Fibroblast of upper back skin (primary cell): ENCODE data around the gene ANKUB1.
A peak's percentile ranks its signal among the peaks of the same experiment; 100 is the strongest.

Experiments
- DNase-seq: peaks from one replicate; pipeline ENCODE4 v3.0.0-alpha.2; 2013

The ANKUB1 gene

DNA sequence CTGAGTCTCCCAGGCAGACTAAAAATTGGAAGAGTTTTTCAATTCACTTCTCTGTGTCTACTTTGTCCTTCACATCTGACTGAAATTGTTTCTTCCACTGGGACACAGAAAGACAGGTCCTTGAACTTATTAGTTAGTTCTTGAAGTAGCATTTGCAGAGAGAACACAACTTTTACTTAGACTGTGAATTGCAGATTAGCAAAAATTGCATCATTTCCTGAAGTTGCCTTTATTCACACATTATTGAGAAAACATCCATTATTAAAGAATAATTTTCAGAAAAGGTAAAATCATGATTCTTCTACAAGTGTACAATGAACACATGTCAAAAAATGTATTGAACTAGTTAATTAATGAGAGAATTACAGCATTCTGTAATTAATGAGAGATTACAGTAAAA is 38.6 kb downstream of the ANKUB1 start:
- no peak for DNase-seq

DNA sequence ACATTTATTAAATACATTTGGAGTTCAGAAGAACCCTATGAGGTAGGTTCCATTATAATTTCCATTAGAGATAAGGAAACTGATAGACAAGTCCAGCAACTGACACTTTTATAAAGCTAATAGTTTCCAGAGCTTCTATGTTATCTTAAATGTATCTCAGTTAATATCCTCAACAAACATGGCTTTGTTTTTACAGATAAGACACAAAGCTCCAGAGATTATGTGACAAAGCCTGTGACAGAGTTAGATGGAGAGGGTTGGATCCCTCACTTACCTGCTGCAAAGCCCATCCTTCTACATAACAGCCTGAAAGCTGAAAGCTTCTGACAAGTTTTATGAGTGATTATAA is 39.6 kb downstream of the ANKUB1 start:
- no peak for DNase-seq

DNA sequence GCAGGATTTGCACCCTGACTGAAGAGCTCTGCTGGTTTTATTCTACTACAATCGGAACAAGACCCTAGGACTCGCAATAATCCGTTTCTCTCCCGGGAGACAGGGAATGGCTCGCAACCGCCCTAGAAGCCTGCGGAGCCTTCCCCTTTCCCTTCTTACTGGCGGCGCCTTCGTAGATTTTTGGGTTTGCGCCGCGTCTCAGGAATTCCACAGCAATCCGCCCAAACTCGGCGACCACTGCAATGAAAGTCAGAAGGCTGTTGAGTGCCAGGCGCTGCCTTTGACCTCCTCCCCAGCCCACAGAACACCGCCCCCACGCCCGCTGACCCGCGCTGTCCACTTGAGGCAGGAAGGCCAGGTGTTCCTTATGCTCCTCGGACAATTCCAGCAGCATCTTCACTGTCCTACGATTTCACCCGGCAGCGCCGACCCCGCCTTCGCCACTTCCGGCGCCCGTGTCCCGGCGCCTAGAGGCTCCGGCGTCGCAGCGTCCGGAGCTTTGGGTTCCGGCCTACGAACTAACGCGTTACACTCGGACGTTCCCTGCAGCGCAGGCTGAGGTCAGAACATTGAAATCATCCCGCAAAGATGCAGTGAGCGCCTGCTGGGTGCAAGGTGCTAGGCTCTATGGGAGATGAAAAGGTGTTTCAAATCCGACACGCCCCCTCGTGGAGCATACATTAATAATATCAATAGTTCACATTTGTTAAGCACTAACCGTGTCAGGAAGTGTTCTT is 40.1 kb downstream of the ANKUB1 start, which contains the start of gene COMMD2:
TSS of gene COMMD2 (minus strand) at position 439 of the 737 bp plus-strand sequence. CDS start at position 394, 45 bp downstream.
- DNase-seq = peak; percentile 85

DNA sequence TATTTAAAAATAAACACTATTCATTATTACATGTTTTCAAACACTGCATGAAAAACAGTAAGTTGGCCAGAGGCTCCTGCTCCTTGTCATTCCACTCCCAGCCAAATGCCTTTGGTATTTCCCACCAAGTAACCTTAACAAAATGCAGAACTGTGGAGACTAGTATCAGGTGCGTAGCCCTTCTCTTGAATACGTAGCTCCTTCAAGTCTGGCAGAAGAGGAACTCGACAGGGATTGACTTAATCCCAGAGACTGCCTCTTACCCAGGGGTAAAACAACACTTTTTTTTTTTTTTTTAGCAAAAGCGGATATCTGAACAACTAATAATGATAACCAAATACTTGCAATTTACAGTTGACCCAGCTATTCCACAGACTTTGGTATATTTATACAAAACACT is 40.8 kb downstream of the ANKUB1 start:
- DNase-seq = no peak

DNA sequence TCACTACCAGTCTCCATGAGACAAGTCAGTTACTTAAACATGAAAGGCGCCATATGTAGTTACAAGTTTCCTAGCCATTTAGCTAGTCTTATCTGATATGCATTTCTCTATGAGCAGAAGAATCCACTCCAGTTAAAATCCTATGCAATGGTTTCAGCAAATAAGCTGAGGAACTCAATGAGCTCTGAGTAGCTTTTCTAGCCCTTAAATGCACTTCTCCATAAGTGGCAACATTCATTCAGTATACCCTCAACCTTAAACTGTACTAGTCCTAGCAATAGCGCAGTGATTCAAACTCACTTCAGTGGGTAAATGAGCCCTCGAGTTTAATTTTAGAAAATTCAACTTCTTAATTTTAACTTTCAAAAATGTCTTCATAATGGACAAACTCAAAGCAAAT is 47.7 kb downstream of the ANKUB1 start:
- no peak for DNase-seq

DNA sequence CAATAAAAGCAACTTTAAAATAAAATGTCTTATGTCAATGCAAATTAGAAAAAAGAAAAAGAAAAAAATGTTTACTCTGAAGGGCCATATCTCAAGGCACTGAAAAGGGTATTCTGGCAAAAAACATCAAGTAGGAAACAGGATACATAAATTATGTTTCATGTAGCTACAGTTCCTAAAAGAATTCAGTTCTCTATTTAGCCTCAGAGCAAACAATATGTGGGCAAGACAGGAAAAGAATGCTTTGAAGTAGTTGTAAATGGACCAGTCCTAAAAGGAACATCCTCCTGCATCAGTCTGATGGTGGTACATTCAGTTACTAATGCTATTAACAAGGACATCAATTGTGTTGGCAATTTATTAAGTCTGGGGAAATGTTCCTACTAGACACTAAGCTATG is 48.2 kb downstream of the ANKUB1 start:
- no peak for DNase-seq

DNA sequence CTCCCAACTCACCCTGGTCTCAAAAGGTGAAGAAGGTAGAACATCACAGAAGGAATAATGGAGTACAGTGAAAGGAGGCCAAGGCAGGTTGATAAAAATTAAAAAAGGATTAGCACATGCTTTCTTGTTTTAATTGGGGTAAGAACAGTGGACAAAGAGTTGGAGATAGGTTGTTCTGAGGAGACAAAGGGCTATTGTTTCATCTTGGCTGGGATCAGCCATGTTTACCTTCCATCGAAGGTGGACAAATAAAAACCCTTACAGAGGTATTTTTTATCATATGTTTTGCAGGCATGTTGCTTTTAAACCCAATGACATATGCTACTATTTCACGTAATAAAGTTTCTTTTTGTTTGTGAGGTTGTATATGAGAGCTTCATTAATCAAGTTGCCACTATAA is 53.0 kb downstream of the ANKUB1 start:
- no peak for DNase-seq

DNA sequence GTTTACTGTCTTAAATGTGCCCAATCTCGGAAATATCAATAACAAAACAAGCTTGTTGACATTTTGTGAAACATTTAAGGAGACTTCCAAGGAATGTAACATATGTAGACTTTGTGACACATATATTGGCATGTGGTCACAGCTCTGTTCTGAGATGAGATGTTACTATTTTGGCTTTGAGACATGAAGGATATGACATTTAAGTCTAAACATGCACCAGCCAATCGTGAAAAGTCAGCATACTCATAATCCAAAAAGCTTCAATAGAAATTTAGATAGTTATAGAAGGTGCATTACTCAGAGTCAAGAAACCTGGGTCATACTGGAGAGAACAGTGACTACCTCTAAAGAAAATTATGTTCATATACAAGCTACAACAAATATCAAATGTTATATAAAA is 53.5 kb downstream of the ANKUB1 start:
- DNase-seq = no peak

DNA sequence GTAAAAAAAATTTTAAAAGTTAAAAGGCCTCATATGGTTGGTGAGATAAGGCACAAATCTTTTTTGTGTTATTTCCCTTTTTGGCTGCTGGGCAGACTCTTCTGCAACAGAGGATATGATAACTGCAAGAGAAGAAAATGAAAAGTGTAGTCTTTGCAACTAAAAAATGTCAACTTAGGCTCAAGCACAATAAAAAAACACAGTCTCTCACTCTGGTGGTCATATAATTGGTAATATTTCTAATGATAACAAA is 55.5 kb downstream of the ANKUB1 start:
- DNase-seq = no peak

DNA sequence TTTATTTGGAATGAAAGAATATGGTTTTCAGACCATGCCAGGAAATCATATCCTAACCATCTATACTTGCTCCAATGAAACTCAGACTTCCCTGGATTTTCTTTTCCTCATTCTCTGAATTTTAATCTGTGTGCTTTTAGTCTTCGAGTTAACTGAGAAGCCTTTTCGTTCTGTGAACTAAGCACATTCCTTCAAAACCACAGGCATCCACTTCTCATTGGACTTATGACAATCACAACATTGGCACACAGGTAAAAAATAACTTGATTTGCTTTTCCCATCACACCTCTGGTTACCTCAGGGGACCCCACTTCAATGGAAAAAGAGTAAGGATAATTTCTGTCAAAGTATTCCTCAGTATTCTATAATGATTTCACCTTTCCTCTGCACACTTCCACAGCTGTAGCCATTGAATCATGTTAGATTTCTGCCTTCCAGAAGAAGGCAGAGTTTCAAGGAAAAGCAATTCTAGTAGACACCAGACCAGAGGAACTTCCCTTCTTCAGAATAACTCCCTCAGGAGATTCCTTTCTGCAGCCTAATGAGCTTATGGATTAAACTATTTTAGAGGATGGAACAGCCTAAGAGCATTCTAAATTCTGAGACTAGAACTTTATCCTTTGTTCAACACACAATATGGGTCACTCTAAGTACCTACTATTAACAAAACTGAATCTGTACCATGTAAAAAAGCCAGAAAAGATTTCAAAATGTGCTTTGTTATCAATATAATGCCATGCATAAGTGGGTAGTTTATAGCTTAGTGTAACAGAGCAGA is 56.0 kb downstream of the ANKUB1 start:
- DNase-seq = peak; percentile 74

DNA sequence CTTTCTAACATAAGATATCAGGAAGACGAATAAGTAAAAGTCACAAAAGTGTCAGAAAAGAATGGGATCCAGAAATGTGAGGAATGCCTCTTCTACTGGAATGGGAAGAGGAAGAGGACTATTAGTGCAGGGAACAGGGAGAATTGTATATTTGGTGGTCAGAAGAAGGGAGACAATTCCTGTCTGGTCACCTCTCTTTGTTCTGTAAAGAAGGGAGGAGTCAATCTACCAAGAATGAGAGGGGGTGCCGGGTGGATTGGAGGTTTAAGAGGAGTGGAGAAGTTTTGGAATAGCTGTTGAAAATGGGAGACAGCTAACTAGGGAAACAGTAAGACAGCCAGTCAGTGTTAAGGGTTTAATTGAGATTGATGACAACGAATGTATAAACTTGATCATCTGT is 60.1 kb downstream of the ANKUB1 start:
- DNase-seq = no peak

DNA sequence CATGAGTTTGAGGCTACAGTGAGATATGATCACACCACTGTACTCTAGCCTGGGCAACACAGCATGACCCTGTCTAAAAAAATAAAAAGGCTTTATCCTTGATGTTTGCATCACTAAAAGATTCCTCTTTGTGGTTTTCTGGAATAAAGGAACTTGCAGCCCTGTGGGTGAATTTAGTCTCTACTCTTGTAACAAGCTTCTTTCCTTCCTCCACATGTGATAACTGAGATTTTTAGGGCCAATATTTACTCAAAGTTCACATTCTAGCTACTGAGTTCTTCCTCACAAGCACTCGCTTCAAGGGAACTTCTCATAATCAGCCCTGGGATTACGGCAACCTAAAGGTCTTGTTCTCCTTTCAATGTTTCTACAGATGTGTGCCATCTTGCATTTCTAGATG is 64.7 kb downstream of the ANKUB1 start:
- DNase-seq = no peak

DNA sequence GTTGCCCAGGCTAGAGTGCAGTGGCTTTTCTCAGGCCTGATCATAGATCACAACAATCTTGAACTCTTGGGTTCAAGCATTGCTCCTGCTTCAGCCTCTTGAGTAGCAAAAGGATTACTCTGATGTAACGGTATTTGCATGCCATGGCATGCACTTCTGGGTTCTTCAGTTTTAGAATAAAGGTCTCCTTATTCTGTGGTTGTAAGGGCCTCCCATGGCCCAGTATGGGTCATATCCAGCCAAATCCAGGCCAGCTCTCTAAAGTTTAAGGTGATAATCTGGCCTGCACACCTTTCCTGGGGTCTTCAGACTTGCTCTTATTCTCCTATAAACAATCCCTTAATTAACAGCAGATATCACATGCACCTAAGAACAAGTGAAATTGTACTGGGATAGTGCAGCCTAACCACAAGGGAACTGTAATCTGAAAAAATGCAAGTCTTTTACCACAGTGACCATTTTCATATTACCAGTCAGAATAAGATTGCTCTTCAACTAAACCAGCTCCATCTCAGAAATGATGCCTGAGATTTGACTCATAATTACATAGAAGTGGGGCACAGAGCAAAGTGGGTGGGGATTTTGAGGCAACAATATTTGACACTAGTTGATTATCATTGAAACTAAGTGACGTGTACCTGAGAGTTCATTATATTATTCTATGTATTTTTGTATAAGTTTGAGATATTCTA is 65.5 kb downstream of the ANKUB1 start:
- peak; percentile 58 for DNase-seq

DNA sequence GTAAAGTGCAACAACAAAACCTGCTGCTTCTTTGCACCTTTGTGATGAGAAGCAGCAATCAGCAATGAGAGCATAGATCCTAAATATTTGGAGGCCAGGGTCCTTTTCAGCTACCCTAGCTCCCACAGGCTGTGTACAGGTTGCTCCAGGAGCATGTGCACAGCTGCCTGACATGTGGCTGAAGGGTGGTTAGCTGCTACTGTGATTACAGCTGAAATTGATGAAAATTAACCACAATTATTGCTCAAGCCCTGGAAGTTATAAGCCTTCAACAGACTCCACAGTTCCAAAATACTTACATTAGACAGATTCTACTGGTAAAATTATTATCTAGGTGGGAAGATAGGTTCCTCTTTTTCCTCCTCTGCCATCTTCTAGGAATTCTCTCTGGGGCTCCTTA is 68.6 kb downstream of the ANKUB1 start:
- DNase-seq = peak; percentile 19

DNA sequence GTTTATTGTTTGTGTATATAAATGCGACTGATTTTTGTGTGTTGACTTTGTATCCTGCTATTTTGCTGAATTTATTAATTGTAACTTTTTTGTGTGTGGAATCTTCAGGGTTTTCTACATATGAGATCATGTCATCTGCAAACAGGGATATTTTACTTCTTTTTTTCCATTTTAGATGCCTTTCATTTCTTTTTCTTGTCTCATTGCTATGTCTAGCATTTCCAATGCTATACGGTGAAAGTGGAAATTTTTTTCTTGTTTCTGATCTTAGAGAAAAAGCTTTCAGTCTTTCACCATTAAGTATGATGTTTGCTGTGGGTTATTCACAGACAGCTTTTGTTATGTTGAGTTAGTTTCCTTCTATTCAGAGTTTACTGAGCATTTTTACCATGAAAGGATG is 71.4 kb downstream of the ANKUB1 start:
- no peak for DNase-seq

DNA sequence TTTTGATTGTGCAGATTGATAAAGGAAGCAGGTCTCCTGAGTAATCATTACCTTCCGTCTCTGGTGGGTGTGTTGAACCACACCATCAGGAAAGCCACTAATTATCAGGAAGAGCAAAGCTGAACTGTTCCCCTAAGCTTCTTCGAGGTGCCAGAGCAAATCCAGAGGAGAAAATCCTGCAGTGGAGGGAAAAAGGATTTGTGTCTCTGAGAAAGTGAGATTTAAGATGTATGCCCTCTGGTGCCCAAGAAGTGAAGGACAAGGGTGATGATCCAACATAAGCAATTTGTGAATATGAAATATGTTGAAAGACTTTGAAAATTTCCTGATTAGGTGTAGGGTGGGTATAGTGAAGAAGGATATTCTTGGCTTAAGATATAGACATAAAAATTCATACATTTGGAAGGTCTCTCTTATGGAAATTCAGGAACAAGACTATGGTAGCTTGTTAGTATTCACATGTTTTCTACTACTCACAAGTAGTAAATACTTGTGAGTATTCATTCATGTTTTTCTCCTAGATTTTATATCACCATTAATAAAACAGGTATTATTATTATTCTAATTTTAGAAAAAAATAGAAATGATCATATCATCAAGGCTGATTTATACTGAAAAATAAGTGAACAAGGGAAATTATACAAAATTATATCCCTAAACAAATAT is 74.8 kb downstream of the ANKUB1 start:
- peak; percentile 80 for DNase-seq

DNA sequence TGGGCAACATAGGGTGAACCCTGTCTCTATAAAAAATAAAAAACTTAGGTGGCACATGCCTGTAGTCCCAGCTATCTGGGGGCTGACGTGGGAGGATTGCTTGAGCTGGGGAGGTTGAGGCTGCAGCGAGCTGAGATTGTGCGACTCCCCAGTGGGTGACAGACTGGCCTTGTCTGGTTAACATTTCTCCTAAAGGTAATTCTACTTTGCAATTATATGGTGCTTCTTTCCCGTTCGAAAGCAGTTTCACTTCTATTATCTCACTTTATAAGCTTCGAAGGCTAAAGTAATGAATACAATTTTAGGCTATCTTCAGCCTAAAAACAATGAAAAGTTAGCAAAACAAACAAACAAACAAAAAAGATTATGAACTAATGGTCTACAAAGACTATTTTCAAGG is 75.4 kb downstream of the ANKUB1 start:
- no peak for DNase-seq

DNA sequence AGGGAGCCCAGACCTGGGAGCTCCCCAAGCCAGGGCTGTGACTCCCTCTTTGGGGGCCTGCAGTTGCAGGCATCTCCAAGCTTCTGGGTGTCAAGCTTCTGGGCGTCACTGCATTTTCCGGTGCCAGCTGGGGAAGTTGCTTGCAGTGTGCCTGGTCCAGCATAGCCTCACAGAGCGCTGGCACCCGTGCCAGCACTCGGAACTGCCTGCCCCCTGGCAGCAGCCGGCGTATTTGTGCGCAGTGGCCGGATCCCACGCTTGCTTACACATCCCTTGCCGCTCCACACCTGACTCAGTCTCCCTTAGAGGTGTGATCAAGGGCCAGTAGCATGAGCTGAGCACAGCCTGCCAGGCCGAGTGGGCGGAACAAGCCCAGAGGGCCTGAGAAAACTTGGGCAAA is 77.1 kb downstream of the ANKUB1 start:
- DNase-seq = no peak

DNA sequence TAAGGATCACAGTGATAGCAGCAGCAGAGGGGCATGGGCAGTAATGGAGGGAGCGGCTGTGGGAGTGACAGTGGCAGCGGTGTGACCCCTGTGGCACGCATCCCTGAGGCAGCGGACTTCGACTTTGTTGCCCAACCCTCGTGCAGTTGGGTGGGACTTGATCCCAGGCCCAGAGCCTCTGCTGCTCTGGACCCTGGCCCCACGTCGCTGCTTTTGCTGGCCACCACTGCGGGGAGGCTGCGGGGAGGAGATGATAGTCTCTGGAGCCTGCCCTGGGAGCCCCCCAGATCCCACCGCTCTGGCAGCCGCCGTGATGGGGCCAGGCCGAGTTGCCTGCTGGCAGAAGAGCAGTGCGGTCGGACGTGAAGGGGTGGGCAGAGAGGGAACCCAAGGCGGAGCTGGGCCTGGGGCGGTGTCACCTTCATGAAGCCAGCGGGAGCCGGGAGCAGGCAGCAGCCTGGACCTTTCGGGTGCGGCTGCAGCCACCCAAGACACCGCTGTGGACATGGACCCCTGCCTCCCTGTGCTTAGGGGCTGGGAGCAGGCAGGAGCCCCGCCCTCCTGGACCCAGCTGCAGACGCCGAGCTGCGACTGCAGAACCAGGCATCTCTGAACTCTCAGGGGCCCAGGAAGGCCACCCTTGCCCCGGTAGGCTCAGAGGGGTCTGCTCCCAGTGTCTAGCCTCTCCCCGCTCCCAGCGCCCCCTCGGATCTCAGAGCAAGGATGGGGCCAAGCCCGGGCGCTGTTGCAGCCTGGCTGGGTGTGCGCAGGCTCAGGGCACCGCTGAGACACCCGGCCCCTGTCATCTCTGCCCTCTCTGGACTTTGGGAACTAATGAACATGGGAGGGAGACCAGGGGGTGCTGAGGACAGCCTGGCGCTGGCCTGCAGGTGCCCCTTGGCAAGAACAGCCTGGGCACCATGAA is 78.4 kb downstream of the ANKUB1 start:
- DNase-seq = no peak
